GDM1 (cell line): Measurements from ENCODE around the gene CLTCL1.
"Not testable (repeated sequence)": the region's sequence is repeated elsewhere in the genome, so short reads cannot be mapped to it uniquely, and the experiment has no call there.

Source experiments
- DNase-seq: peaks from one replicate; lab custom pipeline; 2025; lab: John Stamatoyannopoulos, UW

Gene CLTCL1

DNA sequence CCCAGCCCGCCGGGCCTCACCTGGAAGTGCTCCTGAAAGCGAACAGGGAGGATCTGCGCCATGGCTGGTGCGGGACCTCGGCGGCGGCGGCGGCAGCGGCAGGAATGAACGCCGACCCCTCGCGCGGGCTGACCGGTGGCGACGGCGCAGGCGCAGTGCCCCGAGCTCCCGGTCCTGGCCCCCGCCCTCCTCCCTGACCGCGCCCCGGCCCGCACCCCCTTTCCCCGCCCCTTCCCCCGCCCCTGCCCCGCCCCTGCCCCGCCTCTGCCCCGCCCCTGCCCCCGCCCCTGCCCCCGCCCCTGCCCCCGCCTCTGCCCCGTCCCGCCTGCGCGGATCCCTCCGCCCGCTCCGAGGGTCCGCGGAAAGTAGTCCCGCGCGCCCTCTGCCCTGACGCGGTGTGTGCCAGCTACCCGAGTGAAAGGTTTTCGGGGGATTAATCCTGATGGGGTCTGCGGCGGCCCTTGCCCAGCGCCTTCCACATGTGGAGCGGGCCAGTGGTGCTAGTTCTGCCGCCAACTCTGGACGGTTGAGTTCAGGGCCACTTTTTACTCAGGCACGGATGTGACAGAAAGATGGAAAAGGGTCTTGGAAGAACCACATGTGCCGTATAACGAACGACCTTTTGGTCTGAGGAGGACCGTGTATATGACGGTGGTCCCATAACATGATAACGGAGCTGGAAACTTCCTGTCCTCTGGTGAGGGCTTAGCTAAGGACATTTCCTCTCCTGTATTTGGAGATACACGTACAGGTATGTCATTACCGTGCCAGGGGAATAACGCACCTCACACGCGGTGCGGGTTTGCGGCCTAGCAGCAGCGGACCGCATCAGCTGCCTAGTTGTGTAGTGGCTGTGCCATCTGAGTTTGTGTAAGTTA is at the start of gene CLTCL1:
Gene CLTCL1, minus strand, starts transcription at position 140 of the 878 bp plus-strand sequence. Its CDS starts 78 bp downstream, at position 62.
- peak; percentile 54 for DNase-seq

DNA sequence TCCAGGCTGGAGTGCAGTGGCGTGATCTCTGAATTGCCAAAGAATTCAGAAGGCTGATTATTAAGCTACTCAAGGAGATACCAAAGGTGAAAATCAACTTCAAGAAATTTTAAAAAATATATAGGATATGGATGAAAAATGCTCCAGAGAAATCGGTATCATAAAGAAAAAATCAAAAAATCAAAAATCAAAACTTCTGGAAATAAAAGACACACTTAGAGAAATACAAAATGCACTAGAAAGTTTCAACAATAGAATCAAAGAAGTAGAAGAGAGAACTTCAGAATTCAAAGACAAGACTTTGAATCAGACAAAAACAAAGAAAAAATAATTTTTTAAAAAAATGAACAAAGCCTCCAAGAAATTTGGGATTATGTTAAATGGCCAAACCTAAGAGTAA is 45.6 kb upstream of the CLTCL1 start:
- no peak for DNase-seq

DNA sequence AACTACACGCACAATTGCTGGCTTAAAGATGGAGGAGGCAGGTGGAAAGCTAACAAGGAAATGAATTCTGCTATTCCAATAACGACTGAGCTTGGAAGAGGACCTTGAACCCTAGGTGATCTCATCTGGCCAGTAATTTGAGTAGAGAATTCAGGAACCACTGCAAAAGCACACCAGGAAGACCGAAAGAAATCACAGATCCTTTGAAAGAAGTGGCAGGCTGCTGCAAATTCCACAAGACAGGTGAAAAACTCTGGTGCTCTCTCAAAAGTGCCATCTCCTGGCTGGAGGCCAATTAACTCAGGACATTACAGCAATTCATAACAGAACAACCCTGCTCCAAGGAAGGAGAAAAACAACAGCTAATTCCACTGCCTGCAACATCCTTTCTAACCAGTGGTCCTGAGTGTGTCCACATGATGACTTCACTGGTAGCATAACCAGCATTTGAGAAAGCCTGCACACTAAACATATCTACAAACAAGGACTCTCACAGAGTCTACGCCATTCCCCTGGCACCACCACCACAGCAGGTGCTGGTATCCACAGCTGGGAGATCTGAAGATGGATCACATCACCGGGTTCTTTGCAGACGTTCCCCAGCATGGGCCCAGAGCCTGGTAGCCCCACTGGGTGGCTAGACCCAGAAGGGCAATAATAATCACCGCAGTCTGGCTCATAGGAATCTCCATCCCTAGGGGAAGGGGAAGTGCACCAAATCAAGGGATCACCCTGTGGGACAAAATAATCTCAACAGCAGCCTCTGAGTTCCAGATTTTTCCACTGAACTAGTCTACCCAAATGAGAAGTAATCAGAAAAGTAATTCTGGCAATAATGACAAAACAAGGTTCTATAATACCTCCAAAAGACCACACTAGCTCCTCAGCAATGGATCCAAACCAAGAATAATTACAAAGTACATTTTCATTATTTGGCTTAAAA is 44.9 kb upstream of the CLTCL1 start:
- DNase-seq = no peak

DNA sequence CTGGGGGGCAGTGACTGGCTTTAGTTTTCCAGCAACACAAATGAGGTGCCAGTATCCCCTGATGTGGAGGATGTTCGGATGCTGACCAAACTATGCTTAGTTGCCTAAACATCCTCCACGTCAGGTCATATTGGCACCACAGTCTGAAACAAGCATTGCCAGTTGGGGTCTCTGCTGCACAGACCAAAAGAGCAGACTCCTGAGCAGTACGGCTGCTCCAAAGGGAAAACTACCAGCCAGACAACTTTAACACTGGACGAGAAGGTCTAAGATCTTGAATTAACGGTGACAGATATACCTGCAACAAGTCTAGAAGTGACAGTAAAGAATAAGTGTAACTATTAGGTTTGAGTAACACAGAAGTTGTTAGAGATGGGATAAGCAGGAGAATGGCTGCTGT is 40.5 kb upstream of the CLTCL1 start:
- no peak for DNase-seq

DNA sequence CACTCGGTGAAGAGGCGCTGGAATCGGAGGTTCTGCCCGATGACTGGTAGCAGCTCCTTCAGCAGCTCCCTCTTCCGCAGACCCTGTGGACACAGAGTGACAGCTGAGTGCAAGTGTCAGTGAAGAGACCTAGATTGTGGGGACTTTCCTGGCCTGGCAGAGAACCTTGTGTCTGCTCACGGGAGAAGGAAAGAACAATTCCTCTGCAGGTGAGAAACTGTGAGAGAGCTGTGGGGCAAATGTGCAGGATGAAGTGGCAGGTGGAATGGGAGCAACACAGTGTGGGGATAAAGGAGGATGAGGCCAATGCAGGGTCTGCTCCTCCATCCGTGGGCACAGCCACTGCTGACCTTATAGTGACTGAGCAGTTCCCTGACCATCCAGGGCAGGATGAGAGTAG is 40.0 kb upstream of the CLTCL1 start:
- no peak for DNase-seq

DNA sequence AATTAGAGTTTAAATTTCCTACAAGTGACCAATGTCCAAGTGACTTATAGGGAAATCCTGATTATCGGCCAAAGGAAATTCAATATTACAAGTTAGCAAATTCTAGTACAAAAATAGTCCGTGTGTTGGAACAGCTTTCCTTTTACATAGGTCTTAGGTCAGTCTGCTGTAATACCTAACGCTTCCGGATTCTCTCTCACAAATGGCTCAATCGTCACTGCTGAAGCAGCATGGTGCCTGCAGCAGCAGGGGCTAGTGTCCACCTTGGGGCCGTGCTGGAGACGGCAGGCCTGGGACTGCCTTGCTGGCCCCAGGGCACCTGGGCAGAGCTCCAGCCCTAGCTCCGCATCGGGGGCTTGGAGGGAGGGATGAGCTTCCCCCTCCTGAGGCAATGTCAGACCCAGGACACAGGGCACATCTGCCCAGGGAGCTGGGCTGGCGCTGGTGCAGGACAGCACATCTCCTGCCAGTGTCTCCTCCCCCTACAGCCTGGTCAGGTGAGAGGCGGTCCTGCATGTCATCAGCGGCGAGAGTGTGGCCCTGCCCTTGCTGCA is 39.4 kb upstream of the CLTCL1 start:
- DNase-seq = no peak

DNA sequence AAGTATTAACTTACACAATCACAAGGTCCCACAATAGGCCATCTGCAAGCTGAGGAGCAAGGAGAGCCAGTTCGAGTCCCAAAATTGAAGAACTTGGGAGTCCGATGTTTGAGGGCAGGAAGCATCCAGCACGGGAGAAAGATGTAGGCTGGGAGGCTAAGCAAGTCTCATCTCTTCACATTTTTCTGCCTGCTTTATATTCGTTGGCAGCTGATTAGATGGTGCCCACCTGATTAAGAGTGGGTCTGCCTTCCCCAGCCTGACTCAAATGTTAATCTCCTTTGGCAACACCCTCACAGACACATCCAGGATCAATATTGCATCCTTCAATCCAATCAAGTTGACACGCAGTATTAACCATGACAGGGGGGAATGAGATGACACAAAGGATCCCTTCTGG is 38.7 kb upstream of the CLTCL1 start:
- DNase-seq = not testable (repeated sequence)

DNA sequence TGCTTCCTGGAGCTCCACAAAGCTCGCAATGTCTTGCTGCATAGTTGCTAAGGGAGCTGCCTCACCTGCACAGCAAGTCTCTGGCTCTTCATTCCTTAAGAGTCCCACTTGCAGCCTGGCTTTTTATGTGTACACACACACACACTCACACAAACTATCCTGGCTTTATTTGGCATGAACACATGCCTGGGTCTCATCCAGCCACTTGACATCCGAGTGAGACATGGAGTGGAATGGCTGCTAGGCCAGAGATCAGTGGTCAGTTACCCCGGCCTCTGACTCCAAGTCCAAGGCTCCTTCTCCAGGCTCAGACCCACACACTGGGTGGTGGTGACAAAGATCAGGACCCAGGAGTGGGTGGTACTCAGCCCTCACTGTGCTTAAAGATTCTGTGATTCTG is 37.9 kb upstream of the CLTCL1 start:
- DNase-seq = no peak

DNA sequence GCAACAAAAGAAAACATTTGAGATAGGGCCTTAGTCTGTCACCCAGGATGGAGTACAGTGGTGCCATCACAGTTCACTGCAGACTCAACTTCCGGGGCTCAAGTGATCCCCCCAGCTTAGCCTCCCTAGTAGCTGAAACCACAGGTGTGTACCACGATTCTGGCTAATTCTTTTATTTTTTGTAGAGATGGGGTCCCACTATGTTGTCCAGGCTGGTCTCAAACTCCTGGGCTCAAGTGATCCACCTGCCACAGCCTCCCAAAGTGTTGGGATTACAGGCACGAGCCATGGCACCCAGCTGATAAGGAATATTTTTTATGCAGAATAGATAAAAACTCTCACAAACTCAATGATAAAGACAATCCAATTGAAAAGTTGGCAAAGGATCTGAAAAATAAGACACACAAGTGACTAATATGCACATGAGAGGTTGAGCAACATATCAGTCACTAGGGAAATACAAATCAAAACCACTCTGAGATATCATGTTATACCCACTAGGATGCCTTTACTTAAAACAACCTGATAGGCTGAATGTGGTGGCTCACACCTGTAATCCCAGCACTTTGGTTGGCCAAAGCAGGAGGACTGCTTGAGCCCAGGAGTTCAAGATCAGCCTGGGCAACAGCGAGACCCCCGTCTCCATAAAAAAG is 33.9 kb upstream of the CLTCL1 start:
- DNase-seq = no peak

DNA sequence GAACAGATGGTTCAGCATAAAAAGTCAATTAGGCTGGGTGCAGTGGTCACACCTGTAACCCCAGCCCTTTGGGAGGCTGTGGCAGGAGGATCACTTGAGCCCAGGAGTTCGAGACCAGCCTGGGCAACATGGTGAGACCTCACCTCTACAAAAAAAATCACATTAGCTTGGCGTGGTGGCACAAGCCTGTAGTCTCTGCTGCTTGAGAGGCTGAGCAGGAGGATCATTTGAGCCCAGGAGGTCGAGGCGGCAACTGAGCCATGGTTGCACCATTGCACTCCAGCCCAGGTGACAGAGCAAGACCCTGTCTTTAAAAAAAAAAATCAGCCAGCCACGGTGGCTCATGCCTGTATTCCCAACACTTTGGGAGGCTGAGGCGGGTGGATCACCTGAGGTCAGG is 31.9 kb upstream of the CLTCL1 start:
- not testable (repeated sequence) for DNase-seq

DNA sequence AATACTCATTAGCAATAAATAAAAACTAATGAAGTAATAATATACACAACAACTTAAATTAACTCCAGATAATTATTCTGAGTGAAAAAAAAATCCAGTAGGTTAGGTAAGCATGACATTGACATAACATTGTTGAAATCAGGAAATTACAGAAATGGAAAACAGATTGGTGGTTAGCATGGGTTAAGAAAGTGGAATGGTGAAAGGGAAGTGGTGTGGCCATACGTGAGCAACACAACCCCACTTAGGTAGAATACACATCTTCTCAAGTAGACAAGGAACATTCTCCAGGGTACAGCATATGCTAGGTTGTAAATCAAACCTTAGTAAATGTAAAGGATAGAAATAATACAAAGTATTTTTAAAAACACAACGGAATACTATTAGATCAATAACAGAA is 30.2 kb upstream of the CLTCL1 start:
- no peak for DNase-seq

DNA sequence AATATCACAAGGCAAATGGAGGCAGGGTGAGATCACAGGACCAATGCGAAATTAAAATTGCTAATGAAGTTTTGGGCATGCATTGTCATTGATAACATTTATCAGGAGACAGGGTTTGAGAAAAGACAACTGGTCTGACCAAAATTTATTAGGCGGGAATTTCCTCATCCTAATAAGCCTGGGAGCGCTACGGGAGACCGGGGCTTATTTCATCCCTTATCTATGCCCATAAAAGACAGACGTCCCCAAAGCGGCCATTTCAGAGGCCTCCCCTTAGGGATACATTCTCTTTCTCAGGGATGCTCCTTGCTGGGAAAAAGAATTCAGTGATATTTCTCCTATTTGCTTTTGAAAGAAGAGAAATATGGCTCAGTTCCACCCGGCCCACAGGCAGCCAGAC is 28.6 kb upstream of the CLTCL1 start:
- DNase-seq = not testable (repeated sequence)

DNA sequence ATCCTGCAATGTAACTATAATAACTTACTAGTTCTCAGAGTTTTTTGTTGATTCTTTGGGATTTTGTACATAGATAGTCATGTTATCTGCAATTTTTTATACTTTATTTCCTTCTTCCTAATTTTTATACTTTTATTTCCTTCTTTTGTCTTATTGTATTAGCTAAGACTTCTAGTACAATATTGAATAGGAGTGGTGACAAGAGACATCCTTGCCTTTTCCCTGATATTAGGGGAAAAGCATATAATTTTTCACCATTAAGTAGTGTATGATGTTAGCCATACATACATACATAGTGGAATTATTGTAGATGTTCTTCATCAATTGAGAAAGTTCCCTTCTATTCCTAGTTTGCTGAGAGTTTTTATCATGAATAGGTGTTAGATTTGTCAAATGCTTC is 27.8 kb upstream of the CLTCL1 start:
- DNase-seq = no peak

DNA sequence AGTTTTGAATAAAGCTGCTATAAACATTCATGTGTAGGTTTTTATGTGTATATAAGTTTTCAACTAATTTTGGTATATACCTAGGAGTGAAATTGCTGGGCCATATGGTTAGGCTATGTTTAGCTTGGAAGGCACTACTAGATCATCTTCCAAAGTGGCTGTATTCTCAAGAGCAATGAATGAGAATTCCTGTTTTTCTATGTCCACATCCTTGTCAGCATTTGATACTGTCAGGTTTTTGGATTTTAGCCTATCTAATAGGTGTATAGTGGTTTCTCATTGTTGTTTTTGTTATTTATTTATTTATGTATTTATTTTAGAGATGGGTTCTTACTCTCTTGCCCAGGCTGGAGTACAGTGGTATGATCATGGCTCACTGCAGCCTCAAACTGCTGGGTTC is 26.3 kb upstream of the CLTCL1 start:
- no peak for DNase-seq

DNA sequence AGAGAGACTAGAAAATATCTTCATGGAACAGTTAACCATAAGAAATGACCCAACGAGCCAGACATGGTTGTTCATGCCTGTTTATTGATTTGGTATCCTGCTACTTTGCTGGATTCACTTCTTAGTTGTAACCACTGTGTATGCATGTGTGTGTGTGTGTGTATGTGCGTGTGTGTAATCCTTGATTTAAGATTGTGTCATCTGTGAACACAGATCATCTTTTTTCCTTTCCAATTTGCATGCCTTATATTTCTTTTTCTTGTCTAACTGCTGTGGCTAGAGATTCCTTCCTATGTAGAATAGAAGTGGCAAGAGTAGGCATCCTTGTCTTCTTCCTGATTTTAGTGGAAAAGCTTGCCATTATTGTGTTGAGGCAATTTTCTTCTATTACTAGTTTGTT is 16.4 kb upstream of the CLTCL1 start:
- no peak for DNase-seq

DNA sequence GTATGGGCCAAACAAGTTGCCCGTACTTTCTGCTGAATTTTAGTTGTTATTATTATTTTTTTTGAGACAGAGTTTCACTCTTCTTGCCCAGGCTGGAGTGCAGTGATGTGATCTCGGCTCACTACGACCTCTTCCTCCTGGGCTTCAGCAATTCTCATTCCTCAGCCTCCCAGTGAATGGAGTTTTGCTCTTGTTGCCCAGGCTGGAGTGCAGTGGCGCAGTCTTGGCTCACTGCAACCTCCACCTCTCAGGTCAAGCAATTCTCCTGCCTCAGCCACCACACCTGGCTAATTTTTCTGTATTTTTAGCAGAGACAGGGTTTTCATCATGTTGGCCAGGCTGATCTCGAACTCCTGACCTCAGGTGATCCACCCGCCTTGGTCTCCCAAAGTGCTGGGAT is 15.0 kb upstream of the CLTCL1 start:
- not testable (repeated sequence) for DNase-seq

DNA sequence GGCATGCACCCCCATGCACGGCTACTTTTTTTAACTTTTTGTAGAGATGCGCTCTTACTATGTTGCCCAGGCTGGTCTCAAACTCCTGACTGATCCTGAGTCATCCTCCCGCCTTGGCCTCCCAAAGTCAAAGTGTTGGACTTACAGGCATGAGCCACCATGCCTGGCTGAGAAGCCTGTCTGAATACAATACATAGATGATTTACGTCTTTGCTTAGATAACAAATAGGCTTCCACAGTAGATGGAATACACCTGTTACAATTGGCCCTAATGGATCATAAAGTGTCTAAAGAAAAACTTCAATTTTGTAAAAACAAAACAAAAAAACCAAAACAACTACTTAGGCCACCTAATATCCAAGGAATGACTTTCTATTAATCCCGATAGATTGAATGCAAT is 13.0 kb upstream of the CLTCL1 start:
- DNase-seq = no peak

DNA sequence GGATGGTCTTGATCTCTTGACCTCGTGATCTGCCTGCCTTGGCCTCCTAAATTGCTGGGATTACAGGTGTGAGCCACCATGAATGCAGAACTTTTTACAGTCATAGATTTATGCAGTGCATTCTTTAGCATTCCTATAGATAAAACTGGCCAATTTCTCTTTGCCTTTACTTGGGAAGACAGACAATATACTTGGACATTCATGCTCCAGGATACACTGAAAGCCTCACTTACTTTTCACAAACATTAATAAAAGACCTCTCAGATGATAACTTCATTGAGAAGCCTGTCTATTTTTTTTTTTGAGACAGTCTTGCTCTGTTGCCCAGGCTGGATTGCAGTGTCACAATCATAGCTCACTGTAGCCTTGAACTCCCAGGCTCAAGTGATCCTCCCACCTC is 12.3 kb upstream of the CLTCL1 start:
- no peak for DNase-seq

DNA sequence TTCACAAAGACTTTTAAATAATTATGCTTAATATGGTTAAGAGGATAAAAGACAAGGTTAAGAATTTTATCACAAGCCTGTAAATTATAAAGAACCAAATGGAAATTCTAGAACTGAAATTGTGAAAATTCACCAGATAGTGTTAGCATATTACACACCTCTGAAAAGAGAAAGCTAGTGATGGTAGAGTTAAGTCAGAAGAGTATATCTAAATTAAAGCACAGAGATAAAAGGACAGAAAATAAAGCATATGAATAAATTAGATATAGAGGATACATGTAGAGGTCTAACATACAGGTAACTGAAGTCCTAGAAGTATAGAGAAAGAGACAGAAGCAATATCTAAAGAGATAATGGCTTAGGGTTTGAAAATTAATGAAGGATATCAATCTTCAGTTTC is 4.2 kb upstream of the CLTCL1 start:
- DNase-seq = no peak

DNA sequence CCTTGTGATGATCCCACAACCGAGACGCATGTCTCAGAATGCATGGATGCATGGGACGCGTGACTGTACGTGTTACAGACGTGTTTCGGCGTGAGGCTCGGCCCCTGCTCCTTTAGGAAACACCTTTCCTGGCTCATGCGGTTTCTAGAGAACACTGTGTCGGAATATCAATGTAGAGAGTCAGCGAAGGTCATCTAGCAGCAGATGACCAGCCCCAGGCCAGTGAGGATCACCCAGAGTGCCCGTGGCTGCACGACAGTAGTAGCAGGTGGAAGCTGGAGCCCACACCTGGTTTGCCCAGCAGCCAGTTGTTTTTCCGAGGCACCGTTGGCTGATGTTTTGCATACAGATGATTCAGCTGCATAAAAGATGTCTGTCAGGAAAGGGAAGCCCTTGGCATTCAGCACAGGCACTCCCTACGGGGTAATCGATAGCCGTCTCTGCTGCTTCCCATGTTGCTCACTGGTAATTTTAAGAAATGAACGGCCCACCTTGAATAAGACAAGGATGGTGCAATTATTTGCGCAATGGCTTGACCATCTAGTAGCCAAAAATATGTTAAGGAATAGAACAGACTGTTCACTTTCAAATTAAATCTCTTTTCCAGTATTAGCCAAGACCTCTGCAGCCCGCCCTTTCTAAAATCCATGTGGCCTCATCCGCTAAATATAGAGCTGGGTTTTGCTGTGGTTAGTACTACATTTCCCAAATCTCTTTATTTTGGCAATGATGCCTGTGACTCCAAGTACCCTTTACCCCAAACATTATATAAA is 1.1 kb upstream of the CLTCL1 start:
- no peak for DNase-seq

DNA sequence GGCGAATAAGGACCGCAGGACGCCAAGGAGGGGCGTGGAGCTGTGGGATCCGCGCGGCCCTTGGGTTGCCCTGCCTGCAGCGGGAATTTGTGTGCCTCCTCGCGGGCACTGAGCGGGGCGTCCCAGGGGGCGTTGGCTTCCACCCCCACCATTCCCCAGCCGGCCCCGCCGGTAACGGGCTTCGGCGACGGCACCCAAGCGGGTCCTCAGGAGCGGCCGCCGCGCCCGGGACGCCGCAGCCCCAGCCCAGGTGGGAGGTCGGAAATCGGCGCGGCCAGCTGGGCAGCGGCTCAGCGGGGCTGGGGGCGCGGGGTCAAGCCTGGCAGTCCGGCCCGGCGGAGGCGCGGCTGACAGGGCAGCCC is 320 bp downstream of the CLTCL1 start:
- DNase-seq = no peak
